Measurements from ENCODE around the gene ZNF337. TPM values are rescaled to one million over a fixed set of nuclear protein-coding genes. Genes with fewer than 3 reads are reported as not detected.
A peak's percentile ranks its signal among the peaks of the same experiment; 100 is the strongest.

The ZNF337 gene
- total and polyA plus RNA-seq, 8 donors, result 3.5 to 21.0 (median 15.5) TPM

- H3K4me3 ChIP-seq, result no peak overlapping the region
- peaks cover under 1 to 4% (median 2%) of the 10 kb centered on the region in 4 donors for H3K4me1 ChIP-seq
- H3K36me3 ChIP-seq, result peaks cover 0 to 11% (median 7%) of the 10 kb centered on the region in 4 donors
- TF ChIP-seq POLR2AphosphoS5 (IDR thresholded peaks at IDR 0.05), result no peak
- no peak for TF ChIP-seq POLR2A (IDR thresholded peaks at IDR 0.05)
- TF ChIP-seq EP300 (IDR thresholded peaks at IDR 0.05), result no peak
- TF ChIP-seq CTCF (IDR thresholded peaks at IDR 0.05), result no peak
- intact Hi-C loops (cut with DNase I; ENCODE audit: low total_unique reads), result no loop called here
- H3K27ac ChIP-seq, result no peak overlapping the region
- WGBS, 5 donors, result 75 to 89% (median 86%) methylated on average over 8 of the region's 8 CpGs
- no peaks in the 10 kb centered on the region for H3K9me3 ChIP-seq
- no peaks in the 10 kb centered on the region for H3K27me3 ChIP-seq
- no peak for DNase-seq
Observed at GRCh38 chr20:25629816-25630499, 66.7 kb downstream of the ZNF337 start.

GRCh38 chr20:25626779-25627178, 69.9 kb downstream of the ZNF337 start:
- WGBS, 5 donors, result 80 to 84% (median 82%) methylated on average over 9 of the region's 9 CpGs
- Histone ChIP-seq H3K9me3 (no peaks in the 10 kb centered on the region), H3K4me3 (no peak overlapping the region), H3K27ac (no peak overlapping the region), H3K4me1 (peaks cover 12 to 27% (median 24%) of the 10 kb centered on the region in 4 donors), H3K27me3 (no peaks in the 10 kb centered on the region), H3K36me3 (no peaks in the 10 kb centered on the region)
- intact Hi-C loops (cut with DNase I; ENCODE audit: low total_unique reads), result no loop called here
- DNase-seq, result no peak
- TF ChIP-seq POLR2A (IDR thresholded peaks at IDR 0.05), result no peak
- no peak for TF ChIP-seq POLR2AphosphoS5 (IDR thresholded peaks at IDR 0.05)
- no peak for TF ChIP-seq CTCF (IDR thresholded peaks at IDR 0.05)
- no peak for TF ChIP-seq EP300 (IDR thresholded peaks at IDR 0.05)

GRCh38 chr20:25624500-25624939, 72.1 kb downstream of the ZNF337 start:
- DNase-seq, result no peak
- H3K4me3 ChIP-seq, result peak overlapping the region; percentile 66 to 98 (median 87)
- peak overlapping the region; percentile 93 to 97 (median 94) for H3K27ac ChIP-seq
- H3K27me3 ChIP-seq, result no peaks in the 10 kb centered on the region
- H3K36me3 ChIP-seq, result no peaks in the 10 kb centered on the region
- WGBS, 5 donors, result 32 to 42% (median 37%) methylated on average over 16 to 17 of the region's 17 CpGs
- peaks cover 12 to 35% (median 26%) of the 10 kb centered on the region in 4 donors for H3K4me1 ChIP-seq
- no peak for TF ChIP-seq POLR2A (IDR thresholded peaks at IDR 0.05)
- no peak for TF ChIP-seq EP300 (IDR thresholded peaks at IDR 0.05)
- no peak for TF ChIP-seq CTCF (IDR thresholded peaks at IDR 0.05)
- no peak for TF ChIP-seq POLR2AphosphoS5 (IDR thresholded peaks at IDR 0.05)
- no peaks in the 10 kb centered on the region for H3K9me3 ChIP-seq
- intact Hi-C loops (cut with DNase I; ENCODE audit: low total_unique reads), result no loop called here

Small RNA genes within 50 kb of the gene (small RNA-seq; reads per million reads assigned to genes)
- 0 reads per million in 4 donors for gene RN7SL594P

Other genes with a start within 250 kb of the ZNF337 start
- 10 to 100 TPM in 4 of 5 donors, 1 to 10 TPM in 1; 3.1 to 34.8 (median 22.0) TPM for gene NINL, start 111.3 kb downstream of the ZNF337 start, total RNA-seq
- gene NINL, start 111.3 kb downstream of the ZNF337 start, polyA plus RNA-seq, result 10 to 100 TPM in 1 of 3 donors, 1 to 10 TPM in 2; 6.4 to 10.1 (median 7.8) TPM
- gene NANP, start 72.8 kb downstream of the ZNF337 start, total RNA-seq, result 1 to 10 TPM in 3 of 5 donors, under 1 TPM in 2; under 0.01 to 5.7 (median 1.2) TPM
- gene NANP, start 72.8 kb downstream of the ZNF337 start, polyA plus RNA-seq, result 1 to 10 TPM; 1.5 to 2.8 (median 2.7) TPM

Data from stomach (tissue), 9 donors.